Transverse colon (tissue), 4 donors: ENCODE measurements around the gene COPS8. TPM values are rescaled to one million over a fixed set of nuclear protein-coding genes. Genes with fewer than 3 reads are reported as not detected.

Experiments
- DNase-seq: peaks from one replicate; pipeline ENCODE4 v3.0.0-alpha.2; 2019
- H3K27ac ChIP-seq, 4 donors: fragments of 200-600 bp; sonication (generic); 2 replicates each; pipeline ENCODE4 v1.5.1; 2016 to 2018; ENCODE audit warnings: inconsistent platforms in 4 of 4
- H3K27me3 ChIP-seq: fragments of 200-600 bp; sonication (generic); 2 replicates; pipeline ENCODE4 v1.5.1; 2017; ENCODE audit warnings: inconsistent platforms
- H3K36me3 ChIP-seq, 4 donors: fragments of 200-600 bp; sonication (generic); 2 replicates each; pipeline ENCODE4 v1.5.1; 2017 to 2019; ENCODE audit warnings: inconsistent platforms in 4 of 4
- H3K4me1 ChIP-seq, 4 donors: fragments of 200-600 bp; sonication (generic); 2 replicates each; pipeline ENCODE4 v1.5.1; 2017 to 2020; ENCODE audit warnings: inconsistent platforms in 4 of 4
- H3K4me3 ChIP-seq, 4 donors: fragments of 200-600 bp; sonication (generic); 1 replicate in 1 of 4; 2 replicates in 3 of 4; pipeline versions ENCODE4 v1.5.1 to v1.6.1; 2017 to 2019; ENCODE audit warnings: inconsistent platforms in 4 of 4
- H3K9me3 ChIP-seq, 2 donors: fragments of 200-600 bp; sonication (generic); 2 replicates each; pipeline ENCODE4 v1.5.1; 2017 to 2019; ENCODE audit warnings: inconsistent platforms in 2 of 2
- CTCF ChIP-seq, 5 experiments: fragments of 200-600 bp in 3 of 5; fragments of 450-650 bp in 2 of 5; sonication (generic) in 3 of 5; IDR thresholded peaks; 1 replicate in 2 of 5; 2 replicates in 3 of 5; pipeline ENCODE4 v1.5.1; 2016 to 2017; ENCODE audit warnings: antibody characterized with exemption in 5 of 5, inconsistent platforms in 3 of 5, mild to moderate bottlenecking in 2 of 5, moderate library complexity in 1 of 5
- EP300 ChIP-seq: sonication (generic); formaldehyde crosslinking; IDR thresholded peaks from one replicate; pipeline ENCODE4 v1.6.1; 2017; ENCODE audit warnings: antibody characterized with exemption, low read depth
- POLR2A ChIP-seq: fragments of 450-650 bp; IDR thresholded peaks from one replicate; pipeline ENCODE4 v1.6.1; 2016; ENCODE audit warnings: antibody characterized with exemption, mild to moderate bottlenecking, moderate library complexity
- POLR2AphosphoS5 ChIP-seq, 3 donors: sonication (generic); formaldehyde crosslinking; IDR thresholded peaks; one replicate each; pipeline ENCODE4 v1.6.1; 2016; ENCODE audit warnings: antibody characterized with exemption in 3 of 3
- WGBS, 2 donors: methylation state at CpG; one replicate each; pipeline ENCODE4 v1.1.5; 2018; ENCODE audit warnings: low coverage in 1 of 2; 5-methylcytosine and 5-hydroxymethylcytosine counted together
- in situ Hi-C, 4 donors: fragments of 200-750 bp; cut with MboI; loops; one replicate each; pipeline versions ENCODE4 v1.15.0 to v1.15.1; 2017; ENCODE audit warnings: low sequenced_read_pairs in 3 of 4, low pct_ligation_motif_present in 1 of 4, low pct_unique_long_range_greater_than_20kb in 1 of 4
- intact Hi-C: fragments of 100-400 bp; cut with DNase I; formaldehyde crosslinking; loops from one replicate; pipeline ENCODE4 v1.15.1; 2023; ENCODE audit warnings: low total_unique reads
- total RNA-seq, 4 donors: library from RNA; depleted of rRNA; stranded (reverse); fragments of >200 nt; gene quantifications; one replicate each; pipeline ENCODE4 v1.1.0, GENCODE V29; 2016

The COPS8 gene
- total RNA-seq, 4 donors from 2014 or later, result 10.3 to 43.0 (median 35.4) TPM

GRCh38 chr2:237057107-237057506 lies 28.6 kb upstream of the COPS8 start:
- in situ Hi-C loops (loop anchor here (10.0 to 25.0 kb wide), 4 partner anchors 545 to 1295 kb away; a partner anchor contains a TSS), intact Hi-C loops (loop anchor here (10.0 kb wide), 1 partner anchor 552 kb away; a partner anchor contains a TSS)
- DNase-seq, result no peak
- no peaks in the 10 kb centered on the region for H3K27me3 ChIP-seq
- TF ChIP-seq CTCF (IDR thresholded peaks at IDR 0.05) (no peak), POLR2A (no peak), POLR2AphosphoS5 (IDR thresholded peaks at IDR 0.05) (no peak)
- H3K27ac ChIP-seq, result no peak overlapping the region
- H3K9me3 ChIP-seq, result no peaks in the 10 kb centered on the region
- H3K36me3 ChIP-seq, result no peaks in the 10 kb centered on the region
- H3K4me3 ChIP-seq, result no peak overlapping the region
- H3K4me1 ChIP-seq, result no peaks in the 10 kb centered on the region
- 93 to 97% methylated on average over 3 to 5 of the region's 5 CpGs for WGBS, 2 donors

- TF ChIP-seq EP300 (no peak), CTCF (IDR thresholded peaks at IDR 0.05) (no peak), POLR2A (no peak), POLR2AphosphoS5 (IDR thresholded peaks at IDR 0.05) (no peak)
- intact Hi-C loops, result loop anchor here (10.0 kb wide), 1 partner anchor 553 kb away; a partner anchor contains a TSS
- no peaks in the 10 kb centered on the region for H3K9me3 ChIP-seq
- in situ Hi-C loops, result loop anchor here (10.0 to 25.0 kb wide), 4 partner anchors 546 to 1296 kb away; a partner anchor contains a TSS
- H3K4me3 ChIP-seq, result no peak overlapping the region
- no peaks in the 10 kb centered on the region for H3K36me3 ChIP-seq
- DNase-seq, result peak; percentile 53
- H3K27me3 ChIP-seq, result no peaks in the 10 kb centered on the region
- H3K4me1 ChIP-seq, result no peaks in the 10 kb centered on the region
- peak overlapping the region in 1 of 4 donors; percentile 51 for H3K27ac ChIP-seq
- 79 to 100% methylated on average over 2 to 5 of the region's 5 CpGs for WGBS, 2 donors
These were observed 27.8 kb upstream of the COPS8 start for GRCh38 chr2:237057893-237058300.

GRCh38 chr2:237058423-237058822 lies 27.3 kb upstream of the COPS8 start:
- Histone ChIP-seq H3K4me1 (no peaks in the 10 kb centered on the region), H3K27me3 (no peaks in the 10 kb centered on the region), H3K27ac (peak overlapping the region in 2 of 4 donors; percentile 25 to 51), H3K4me3 (no peak overlapping the region), H3K36me3 (no peaks in the 10 kb centered on the region), H3K9me3 (no peaks in the 10 kb centered on the region)
- in situ Hi-C loops, result loop anchor here (10.0 to 25.0 kb wide), 4 partner anchors 546 to 1296 kb away; a partner anchor contains a TSS
- intact Hi-C loops, result loop anchor here (10.0 kb wide), 1 partner anchor 554 kb away; a partner anchor contains a TSS
- WGBS, 2 donors, result 84% methylated on average over 11 of the region's 11 CpGs; no CpG with 5 or more reads in 1 of the 2 donors
- no peak for TF ChIP-seq POLR2AphosphoS5 (IDR thresholded peaks at IDR 0.05)
- TF ChIP-seq CTCF (IDR thresholded peaks at IDR 0.05), result no peak
- no peak for TF ChIP-seq POLR2A
- TF ChIP-seq EP300, result no peak
- no peak for DNase-seq

GRCh38 chr2:237059155-237059875 lies 26.4 kb upstream of the COPS8 start:
- intact Hi-C loops, result loop anchor here (10.0 kb wide), 1 partner anchor 555 kb away; a partner anchor contains a TSS
- no peaks in the 10 kb centered on the region for H3K4me1 ChIP-seq
- H3K27ac ChIP-seq, result peak overlapping the region in 2 of 4 donors; percentile 25 to 58

More at GRCh38 chr2:237059155-237059875, 26.4 kb upstream of the COPS8 start:
- in situ Hi-C loops, result loop anchor here (10.0 to 25.0 kb wide), 4 partner anchors 547 to 1297 kb away; a partner anchor contains a TSS
- H3K27me3 ChIP-seq, result no peaks in the 10 kb centered on the region
- WGBS, 2 donors, result 57 to 70% methylated on average over 2 to 8 of the region's 8 CpGs
- DNase-seq, result no peak
- TF ChIP-seq POLR2AphosphoS5 (IDR thresholded peaks at IDR 0.05) (no peak), CTCF (IDR thresholded peaks at IDR 0.05) (no peak), POLR2A (no peak), EP300 (no peak)
- H3K36me3 ChIP-seq, result no peaks in the 10 kb centered on the region
- H3K4me3 ChIP-seq, result no peak overlapping the region
- no peaks in the 10 kb centered on the region for H3K9me3 ChIP-seq
